ENCODE results near the gene CENPX.

CENPX gene

DNA sequence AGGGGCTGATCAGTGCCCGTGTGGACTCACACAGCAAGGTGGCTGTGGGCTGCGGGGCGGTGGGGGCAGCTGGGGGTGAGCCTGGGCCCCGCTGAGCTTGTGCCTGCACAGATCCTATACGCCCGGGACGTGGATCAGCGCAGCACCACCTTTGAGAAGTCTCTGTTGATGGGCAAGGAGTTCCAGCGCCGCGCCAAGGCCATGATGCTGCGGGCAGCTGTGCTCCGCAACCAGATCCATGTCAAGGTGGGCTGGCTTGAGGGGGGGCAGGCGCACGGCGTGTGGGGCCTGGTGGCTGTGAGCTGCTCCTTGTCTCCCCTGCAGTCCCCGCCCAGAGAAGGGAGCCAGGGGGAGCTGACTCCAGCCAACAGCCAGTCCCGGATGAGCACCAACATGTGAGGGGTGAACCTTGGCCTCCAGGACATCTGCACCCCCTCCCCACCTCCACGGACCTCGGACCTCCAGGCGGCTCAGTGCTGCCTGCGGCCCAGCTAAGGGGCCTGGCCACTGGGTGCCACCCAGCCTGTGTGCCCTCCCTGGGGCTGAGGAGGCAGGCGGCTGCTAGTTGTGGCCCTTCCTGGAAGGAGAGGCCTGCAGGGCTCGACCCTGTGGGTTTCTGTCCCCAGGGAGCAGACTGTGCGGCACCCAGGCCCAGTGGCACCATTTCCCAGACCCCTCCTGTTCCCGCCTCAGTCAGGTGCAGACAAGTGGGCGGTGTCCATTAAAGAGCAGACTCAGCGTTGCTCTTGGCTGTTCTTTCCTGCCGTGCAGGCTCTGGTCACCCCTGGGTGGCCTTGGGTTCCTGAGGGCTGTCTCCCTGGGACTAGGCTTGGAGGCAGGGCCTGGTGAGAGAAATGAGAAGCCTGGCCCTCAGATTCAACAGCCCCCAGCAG, 34.3 kb upstream of the CENPX start:
- no peak for DNase-seq
- intact Hi-C loops (cut with DNase I) = loop anchor here (5.0 kb wide), 1 partner anchor 40 kb away; the partner anchor contains the start of gene FASN

DNA sequence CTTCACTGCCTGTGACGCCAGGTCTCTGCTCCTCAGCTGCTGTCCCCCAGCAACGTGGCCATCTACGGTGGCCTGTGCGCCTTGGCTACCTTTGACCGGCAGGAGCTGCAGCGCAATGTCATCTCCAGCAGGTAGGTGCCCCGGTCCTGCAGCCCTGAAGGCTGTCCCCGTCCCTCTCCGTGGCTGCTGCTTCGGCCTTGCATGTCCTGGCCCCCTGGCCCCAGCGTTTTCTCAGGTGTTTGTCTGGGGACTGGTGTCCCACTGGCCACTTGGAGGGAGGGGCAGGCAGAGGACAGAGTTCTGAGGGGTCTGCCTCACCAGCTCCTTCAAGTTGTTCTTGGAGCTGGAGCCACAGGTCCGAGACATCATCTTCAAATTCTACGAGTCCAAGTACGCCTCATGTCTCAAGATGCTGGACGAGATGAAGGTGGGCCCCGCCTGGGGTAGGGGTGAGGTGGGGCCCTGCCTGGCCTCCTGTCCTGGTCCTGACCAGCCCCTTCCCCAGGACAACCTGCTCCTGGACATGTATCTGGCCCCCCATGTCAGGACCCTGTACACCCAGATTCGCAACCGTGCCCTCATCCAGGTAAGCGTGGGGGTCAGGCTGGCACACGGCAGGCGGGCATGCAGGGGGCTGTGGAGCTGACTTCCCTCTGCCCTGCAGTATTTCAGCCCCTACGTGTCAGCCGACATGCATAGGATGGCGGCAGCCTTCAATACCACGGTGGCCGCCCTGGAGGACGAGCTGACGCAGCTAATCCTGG, 33.5 kb upstream of the CENPX start:
- DNase-seq = no peak
- intact Hi-C loops (cut with DNase I) = loop anchor here (5.0 kb wide), 1 partner anchor 41 kb away; the partner anchor contains the start of gene FASN

DNA sequence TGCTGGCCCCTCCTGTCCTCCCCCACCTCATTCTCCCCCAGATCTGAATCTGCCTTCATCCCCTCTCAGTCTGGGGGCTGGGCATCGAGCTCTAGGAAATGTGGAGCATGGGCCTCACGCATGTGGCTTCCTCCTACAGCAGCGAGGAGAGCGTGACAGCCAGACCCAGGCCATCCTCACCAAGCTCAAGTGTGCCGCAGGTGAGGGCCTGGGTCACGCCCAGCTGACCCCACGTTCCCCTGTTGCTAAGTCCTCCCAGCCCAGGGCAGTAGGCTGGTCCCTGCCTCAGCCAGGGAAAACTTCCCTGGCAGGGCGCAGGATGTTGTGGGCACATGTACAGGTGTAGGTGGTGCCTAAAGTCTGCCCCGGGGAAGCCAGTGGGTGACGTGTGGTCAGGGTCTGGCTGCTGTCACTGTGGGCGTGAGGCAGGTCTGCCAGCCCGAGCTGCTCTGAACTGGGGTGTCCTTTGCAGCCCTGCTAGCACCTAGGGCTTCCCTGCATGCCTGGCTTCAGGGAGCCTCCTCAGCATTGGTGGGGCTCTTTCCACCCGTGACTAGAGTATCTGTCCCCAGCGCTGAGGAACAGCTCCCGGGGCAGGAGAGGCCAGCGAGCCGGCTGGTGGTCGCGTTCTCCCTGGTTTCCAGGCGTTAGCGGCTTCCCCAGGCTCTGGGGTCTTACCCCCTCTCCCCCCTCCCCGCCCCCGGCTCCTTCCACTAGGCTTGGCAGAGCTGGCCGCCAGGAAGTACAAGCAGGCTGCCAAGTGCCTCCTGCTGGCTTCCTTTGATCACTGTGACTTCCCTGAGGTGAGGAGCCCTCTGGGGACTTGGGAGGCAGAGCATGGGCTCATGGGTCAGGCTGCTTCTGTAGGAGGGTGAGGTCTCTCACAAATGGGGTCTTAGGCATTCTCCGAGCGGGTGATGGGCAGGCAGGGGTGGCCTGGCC, 32.6 kb upstream of the CENPX start:
- intact Hi-C loops (cut with DNase I) = loop anchor here (5.0 kb wide), 1 partner anchor 42 kb away; the partner anchor contains the start of gene FASN
- no peak for DNase-seq

DNA sequence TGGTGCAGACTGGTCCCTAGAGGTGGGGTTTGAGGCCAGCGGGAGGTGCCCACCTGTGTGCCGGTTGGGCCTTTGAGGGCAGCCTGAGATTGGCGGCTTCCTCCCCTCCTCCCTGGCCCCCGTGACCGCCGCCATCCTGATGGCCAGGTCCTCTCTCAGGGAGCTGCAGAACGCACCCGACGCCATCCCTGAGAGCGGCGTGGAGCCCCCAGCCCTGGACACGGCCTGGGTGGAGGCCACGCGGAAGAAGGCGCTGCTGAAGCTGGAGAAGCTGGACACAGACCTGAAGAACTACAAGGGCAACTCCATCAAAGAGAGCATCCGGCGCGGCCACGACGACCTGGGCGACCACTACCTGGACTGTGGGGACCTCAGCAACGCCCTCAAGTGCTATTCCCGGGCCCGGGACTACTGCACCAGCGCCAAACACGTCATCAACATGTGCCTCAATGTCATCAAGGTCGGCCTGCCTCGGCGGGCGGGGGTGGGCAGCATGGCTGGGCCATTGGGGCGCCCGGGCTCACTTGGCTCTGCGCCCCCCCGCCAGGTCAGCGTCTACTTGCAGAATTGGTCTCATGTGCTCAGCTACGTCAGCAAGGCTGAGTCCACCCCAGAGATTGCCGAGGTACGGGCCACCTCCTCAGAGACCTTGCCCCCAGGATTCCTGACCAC, 31.8 kb upstream of the CENPX start:
- no peak for DNase-seq
- intact Hi-C loops (cut with DNase I) = loop anchor here (5.0 kb wide), 1 partner anchor 43 kb away; the partner anchor contains the start of gene FASN

DNA sequence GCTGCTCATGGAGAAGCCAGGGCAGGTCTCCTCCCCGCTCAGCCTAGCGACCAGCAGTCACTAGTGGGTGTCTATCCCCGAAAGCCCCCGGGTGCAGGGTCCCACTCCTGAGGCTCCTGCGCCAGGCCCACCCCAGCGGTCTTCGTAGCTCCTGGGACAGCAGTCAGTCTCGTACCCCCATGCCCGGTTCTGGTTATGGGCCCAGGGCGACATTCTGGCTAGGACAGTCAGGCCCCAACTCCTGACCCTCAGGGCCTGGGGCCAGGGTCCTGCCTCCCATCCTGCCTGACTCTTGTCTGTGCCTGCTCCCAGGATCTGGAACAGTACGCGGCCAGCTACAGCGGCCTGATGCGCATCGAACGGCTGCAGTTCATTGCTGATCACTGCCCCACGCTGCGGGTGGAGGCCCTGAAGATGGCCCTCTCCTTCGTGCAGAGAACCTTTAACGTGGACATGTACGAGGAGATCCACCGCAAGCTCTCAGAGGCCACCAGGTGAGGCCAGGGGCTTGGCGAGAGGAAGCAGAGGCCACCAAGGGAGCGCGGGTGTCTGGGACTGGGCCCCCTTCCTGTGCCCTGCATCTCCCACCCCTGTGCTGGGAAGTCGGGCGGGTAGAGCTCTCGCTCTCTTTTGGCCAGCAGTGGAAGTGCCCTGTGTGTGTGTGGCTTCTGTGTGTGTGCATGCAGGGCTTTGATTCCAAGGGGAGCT, 31.0 kb upstream of the CENPX start:
- DNase-seq = no peak
- intact Hi-C loops (cut with DNase I) = no loop called here

DNA sequence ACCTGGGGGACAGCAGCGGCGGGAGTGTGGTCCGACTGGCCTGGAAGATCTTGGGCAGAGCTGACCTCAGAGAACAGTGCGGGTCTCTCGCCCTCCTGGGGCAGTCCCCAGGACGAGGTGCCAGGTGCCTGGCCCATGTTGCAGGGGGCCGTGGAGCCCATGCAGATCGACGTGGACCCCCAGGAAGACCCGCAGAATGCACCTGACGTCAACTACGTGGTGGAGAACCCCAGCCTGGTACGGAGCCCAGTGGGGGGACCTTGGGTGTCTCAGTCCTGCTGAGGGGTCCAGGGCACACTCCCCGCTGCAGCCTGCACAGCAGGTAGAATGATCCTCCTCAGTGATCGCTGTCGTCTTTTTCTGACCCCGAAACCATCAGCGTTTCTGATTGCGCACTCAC, 30.5 kb upstream of the CENPX start:
- intact Hi-C loops (cut with DNase I) = no loop called here
- DNase-seq = no peak

DNA sequence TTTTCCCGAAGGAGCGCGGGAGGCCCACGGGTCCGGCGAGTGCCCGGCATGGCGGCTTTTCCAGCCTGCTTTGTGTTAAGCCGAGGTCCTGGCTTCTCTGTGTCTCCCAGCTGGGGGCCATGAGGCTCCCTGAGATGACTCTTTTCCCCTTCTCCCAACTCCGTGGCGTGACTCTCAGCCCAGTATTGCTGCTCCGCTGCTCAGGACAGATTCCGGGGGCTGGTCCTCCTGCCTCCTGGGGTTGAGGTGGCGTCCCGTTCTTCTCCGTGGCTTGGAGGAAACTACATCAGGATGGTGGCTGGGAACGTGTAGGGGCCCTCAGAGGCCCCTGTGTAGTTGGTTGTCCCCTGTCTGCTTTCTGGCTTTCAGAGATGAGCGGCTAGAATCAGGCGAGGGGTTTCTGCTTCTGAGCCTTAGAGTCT, 30.0 kb upstream of the CENPX start:
- intact Hi-C loops (cut with DNase I) = no loop called here
- DNase-seq = no peak

DNA sequence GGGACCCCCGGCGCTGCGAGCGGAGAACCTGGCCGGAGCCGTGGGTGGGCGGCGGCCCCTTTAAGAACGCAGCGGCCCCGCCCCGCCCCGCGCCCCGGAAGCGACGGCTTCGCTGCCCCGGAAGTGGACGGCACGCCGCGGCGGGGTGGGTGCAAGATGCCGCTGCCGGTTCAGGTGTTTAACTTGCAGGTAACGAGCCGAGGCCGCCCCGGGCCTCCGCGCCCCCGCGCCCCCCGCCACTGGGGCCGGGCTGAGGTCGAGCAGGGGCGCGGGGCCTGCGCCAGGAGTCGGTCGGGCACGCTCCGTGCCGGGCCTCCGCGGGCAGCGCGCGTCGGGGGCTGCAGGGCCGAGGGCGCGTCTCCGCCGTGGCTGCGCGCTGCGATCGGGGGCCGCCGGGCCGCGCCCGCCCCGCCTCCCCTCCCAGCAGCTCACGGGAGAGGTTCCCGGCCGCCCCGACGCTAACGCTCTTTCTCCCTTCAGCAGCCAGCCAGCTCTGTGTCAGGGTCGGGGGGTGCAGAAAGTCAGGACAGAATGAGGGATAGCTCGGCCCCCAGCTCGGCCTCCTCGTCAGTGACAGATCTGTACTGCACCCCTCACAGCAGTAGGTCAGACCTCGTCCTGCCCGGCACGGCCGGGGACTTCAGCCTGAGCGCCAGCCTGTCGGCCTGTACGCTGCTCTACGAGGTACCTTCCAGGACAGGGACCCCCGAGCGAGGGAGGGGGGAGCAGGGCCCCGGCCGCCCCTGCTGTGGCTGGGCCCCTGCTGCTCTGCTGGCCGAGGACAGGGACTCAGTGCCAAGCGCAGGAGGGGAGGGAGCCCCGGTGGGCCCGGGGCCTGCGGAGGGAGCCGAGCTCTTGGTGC, 29.3 kb upstream of the CENPX start, which contains the start of the genes GPS1 and RFNG:
TSS of gene GPS1 (plus strand) at position 123 of the 862 bp plus-strand sequence. CDS start at position 157, 34 bp downstream.
TSS of gene RFNG (minus strand) at position 36 of the 862 bp plus-strand sequence. CDS start 45 bp downstream, outside the sequence.
- DNase-seq = peak; percentile 60 to 93 (median 86)
- intact Hi-C loops (cut with DNase I) = no loop called here

DNA sequence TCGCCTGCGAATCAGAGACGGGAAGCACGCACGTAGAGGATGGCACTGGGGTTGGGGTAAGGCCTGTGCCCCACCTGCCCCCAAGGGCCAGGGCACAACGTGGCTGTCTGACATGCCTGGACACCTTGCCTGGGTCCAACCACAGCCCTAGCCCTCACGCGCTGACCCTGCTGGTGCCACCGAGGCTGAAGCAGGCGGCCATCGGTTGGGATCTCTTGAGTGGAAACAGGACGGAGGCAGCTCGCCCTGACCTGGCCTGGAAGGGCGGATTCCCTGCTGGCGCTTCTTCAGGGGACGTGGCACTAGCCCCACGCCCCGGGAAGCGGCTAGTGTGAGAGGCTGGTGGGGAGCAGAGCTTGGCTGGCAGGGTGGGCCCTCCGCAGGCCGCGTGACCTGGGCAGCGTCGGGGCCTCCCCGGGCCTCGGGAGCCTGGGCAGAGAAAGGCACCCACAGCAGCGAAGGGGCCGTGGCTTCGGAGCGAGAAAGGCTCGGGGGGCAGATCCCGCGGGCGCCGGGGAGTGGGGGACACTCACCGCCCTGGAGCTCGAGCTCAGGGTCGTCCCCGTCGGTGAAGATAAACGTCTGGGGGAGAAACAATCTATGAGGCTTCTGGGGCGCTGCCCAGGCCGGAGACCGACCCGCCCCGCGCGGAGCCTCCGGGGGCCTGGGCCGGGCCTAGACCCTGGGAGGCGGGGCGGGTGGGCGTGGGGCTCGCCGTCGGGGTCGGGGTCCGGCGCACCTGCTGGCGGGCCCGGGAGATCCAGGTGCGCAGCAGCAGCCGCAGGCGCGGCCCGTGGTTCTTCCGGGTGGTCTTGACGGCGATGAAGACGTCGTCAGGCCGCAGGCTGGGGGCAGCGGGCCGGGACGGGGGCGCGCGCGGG, 28.3 kb upstream of the CENPX start:
- intact Hi-C loops (cut with DNase I) = no loop called here
- no peak for DNase-seq

DNA sequence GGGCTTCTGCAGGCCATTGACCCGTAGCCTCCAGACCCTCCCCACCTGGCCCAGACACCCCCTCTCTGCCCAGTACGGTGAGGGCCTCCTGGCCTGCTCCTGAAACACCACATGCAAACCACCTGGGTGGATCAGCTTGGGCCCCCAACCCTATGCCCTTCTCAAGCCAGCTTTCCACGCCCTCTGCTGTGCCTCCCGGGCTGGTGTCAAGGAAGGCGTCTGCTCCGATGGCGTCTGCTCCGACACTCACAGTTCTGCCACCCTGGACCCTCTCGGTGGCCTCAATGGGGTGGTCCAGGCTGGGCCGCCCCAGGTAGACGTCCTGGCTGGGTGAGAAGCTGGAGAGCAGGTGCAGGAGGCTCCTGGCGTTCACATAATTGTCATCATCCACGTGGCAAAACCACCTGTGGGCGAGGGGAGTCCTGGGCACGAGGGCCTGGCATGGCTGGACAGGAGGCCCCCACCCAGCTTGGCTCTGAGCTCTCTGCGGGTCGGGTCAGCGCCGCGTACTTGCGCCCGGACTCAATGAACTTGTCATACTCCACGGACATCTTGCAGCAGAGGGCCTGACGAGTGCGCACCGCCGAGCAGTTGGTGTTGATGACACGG, 27.6 kb upstream of the CENPX start:
- no peak for DNase-seq
- intact Hi-C loops (cut with DNase I) = no loop called here

DNA sequence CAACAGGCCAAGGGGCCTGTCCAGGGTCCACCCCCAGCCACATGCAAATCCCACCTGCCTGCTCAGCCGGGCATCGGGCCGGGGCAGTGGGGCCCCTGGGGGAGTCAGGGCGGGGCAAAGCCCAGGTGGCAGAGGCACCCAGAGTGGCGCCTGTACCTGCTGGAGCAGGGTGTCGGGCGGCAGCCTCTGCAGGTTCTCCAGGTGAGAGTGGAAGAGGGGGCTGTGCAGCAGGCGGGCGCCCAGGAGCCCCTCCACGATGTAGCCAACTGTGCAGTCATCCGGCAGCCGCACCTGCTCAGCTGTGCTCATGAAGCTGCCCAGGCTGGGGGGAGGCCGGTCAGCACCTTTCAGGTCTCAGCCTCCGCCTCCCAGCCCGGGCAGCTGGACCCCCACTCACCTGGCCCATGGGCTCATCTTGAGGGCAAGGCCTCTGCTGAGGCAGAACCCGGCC, 26.9 kb upstream of the CENPX start:
- intact Hi-C loops (cut with DNase I) = no loop called here
- no peak for DNase-seq

DNA sequence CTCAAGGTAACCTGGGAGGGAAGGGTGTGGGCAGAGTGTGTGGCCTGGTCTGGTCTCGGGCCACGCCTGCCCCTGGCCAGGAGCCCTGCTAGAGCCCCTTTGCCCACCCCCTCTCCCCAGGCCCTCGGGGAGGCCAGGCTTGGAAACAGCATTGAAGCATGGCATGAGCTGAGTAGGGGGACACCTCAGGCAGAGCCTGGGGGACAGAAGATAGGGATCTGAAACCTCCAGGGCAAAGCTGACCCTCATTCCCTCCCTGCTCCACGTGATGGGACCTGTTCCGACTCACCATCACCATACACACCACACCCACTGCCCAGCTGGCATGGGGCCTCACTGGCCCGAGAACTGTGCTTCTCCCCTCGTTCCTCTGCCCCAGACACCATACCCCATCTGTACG, 26.4 kb upstream of the CENPX start:
- no peak for DNase-seq
- intact Hi-C loops (cut with DNase I) = no loop called here

DNA sequence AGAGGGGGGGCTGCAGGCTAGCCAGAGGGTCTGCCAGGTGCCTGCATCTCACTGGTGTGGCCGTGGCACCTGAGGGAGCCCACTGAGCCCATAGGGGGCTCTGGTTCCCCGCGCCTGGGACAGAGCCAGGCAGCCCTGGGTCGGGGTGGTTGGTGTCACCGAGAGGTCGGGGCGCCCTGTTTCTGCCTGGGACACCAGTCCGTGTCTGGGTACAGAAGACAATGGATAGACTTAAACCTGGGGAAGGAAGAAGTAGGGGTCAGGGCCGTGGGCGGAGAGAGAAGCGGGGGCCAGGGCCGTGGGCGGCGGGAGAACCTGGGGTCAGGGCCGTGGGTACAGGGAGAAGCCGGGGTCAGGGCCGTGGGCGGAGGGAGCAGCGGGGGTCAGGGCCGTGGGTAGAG, 25.9 kb upstream of the CENPX start:
- intact Hi-C loops (cut with DNase I) = no loop called here
- no peak for DNase-seq

DNA sequence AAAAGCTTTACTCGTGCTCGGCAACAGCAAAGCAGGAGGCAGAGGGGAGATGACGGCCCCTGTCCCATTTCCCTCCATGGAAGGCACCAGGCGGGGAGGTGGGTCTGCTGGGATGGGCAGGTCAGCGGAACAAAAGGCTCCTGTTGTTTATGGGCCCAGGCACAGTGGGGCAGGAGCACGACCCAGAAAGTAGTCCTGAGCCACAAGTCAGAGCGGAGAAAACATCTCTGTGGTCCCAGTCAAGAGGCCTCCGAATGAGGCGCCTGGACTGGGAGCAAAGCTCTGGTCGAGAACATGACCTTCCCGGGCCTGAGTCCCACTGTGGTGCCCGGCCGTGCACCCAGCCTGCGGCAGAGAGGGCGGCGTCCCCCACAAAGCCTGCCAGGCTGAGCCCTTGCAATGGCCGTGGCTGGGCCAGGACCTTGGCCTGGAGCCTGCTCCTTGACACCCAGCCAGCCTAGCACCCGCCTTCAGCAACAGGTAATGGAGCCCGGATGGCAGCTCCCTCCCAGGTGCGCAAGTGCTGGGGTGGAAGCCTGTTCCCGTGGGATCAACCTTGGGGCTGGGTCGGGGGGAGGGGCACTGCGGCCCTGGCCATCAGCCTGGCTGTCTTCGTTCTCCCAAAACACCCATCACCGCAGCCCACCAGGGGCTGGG, 25.4 kb upstream of the CENPX start:
- DNase-seq = no peak
- intact Hi-C loops (cut with DNase I) = no loop called here

DNA sequence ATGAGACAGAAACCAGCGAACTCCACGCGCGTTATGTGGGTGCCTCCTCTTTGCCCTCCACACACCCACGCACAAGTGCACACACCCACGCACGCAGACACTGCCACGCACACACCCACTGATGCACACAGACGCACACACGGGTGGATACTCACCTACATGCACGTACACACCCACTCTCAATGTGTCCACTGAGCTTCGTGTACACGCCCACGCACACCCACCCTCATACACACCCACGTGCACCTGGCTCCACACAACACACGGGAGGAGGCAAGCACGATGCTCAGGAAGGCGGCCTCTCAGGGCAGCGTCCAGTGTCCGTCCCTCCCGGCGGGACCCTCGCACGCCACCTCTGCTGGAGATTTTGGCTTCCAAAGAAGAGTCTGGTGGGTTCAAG, 24.7 kb upstream of the CENPX start:
- no peak for DNase-seq
- intact Hi-C loops (cut with DNase I) = no loop called here

All from head of caudate nucleus (tissue), 42 donors.